HG03135 (cell line): ENCODE measurements around the gene CAND2.
"Not testable (repeated sequence)": the region's sequence is repeated elsewhere in the genome, so short reads cannot be mapped to it uniquely, and the experiment has no call there.

ENCODE experiments used
- ATAC-seq: cut with Tn5 transposase; IDR thresholded peaks from one replicate; pipeline ENCODE4 v1.9.1; 2021; ENCODE audit warnings: mild to moderate bottlenecking, moderate library complexity; ENCODE audit not compliant: unreplicated experiment

CAND2 gene

DNA sequence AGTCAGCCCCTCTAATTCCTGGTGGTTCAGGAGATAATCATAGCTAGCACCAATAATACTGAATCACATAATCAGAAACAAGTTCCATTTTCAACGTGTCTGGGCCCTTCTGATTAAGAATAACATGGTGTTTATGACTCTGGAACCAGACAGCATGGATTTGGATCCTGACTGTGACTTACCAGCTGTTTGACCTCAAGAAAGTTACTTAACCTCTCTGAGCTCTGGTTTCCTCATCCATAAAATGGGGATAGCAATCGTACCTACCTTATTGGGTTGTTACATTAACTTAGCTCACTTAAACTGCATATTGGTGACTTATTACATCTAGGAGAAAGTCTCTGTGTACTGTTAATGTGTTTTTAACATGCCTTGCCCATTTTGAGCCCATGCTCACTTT, 26.7 kb upstream of the CAND2 start:
- no peak for ATAC-seq

DNA sequence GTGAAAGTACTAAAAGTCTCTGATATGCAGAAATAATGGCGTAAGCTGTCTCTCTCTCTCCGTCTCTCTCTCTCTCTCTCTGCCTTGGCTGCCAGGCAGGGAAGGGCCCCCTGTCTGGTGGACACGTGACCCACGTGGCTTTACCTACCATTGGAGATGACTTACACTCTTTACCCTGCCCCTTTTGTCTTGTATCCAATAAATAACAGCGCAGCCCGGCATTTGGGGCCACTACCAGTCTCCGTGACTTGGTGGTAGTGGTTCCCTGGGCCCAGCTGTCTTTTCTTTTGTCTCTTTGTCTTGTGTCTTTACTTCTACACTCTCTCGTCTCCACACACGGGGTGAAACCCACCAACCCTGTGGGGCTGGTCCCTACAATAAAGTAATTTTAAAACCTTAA, 25.2 kb upstream of the CAND2 start:
- ATAC-seq, result no peak

DNA sequence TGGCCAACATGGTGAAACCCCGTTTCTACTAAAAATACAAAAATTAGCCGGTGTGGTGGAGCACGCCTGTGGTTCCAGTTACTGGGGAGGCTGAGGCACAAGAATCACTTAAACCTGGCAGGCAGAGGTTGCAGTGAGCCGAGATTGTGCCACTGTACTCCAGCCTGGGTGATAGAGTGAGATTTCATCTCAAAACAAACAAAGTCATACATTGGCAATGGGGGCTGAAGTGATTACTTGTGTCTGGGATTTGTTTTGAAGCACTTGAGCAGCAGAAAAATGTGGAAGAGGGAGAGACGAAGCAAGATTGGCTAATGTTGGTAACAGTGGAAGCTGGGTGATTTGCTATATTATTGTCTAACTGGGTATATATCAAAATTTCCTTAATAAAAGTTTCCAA, 24.0 kb upstream of the CAND2 start:
- no peak for ATAC-seq

DNA sequence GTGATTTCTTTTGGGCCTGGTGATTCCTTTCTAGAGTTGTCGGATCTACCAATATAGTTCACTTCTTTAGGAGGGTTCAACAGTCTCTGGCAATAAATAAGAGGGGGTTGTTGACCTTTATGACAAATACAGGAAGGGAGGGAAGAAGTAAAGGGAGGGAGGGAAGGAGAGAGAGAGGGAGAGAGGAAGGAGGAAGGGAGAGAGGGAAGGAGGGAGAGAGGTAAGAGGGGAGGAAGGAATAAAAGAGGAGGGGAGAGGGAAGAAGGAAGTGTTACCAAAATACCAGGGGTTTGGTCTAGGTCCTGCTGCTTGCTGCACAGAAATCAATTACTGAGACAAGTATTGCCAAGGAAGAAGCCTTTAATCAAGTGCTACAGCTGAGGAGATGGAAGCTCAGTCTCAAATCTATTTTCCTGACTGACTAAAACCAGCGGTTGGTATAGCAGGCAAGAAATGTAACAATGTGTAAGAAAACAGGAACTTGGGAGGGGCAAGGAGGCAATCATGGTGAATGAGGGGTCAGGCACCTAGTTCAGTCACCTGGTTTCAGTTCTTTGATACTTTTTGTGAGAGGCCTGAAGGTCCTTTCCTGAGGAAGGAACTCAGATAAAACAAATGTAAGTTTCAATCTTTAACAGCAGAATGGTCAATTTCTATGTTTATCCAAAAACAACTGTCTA, 23.3 kb upstream of the CAND2 start:
- no peak for ATAC-seq

DNA sequence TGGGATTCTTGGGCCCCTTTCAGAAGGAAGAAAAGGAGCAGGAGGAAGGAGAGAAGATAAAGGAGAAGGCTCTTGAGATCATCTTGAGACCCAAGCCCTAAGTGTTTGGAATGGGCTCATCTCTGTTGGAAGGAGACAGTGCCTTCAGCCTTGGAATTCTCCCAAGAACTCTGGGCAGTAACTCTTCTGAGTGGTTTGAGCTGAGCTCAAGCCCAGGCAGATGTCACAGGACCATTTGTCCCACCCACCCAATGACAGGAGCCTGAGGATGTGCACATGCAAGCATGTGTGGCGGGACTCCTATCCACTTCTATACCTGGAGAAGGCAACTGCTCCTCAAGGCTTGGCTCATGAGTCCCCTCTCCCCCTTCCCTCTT, 22.8 kb upstream of the CAND2 start:
- no peak for ATAC-seq

DNA sequence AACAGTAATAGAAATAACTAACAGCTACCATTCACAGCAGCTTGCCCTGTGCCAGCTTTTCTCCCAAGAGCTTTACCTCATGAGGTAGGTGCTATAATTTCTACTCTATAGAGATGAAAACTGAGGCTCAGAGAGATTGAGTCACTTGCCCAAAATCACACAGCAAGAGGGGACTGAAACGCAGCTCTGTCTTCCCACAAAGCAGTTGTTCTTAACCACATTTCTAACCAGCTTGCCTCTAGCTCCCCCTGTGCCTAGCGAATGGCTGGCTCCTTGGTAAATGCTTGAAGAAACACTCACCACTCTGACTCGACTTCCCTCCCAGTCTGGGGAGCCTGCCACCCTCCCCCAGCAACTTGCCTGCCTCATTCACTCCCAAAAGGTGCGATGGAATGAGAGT, 21.9 kb upstream of the CAND2 start:
- ATAC-seq, result no peak

DNA sequence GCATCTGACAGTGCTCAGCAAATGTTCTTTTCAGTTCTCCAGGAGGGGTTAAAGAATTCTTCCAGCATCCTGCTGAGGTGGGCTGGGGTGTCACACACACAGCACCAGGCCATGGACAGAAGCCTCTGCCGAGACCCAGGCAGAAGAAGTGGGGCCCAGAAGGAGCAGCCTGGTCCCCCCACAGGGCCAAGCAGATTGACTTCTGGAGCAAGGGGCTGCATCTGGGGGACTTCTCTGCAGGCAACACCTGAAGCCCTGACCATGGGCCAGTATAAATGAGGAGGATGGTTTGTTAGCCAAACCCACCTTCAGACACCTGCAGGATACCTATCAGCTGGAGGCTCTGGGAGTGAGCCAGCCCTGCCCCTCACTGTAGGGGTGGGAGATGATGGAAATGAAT, 21.3 kb upstream of the CAND2 start:
- no peak for ATAC-seq

DNA sequence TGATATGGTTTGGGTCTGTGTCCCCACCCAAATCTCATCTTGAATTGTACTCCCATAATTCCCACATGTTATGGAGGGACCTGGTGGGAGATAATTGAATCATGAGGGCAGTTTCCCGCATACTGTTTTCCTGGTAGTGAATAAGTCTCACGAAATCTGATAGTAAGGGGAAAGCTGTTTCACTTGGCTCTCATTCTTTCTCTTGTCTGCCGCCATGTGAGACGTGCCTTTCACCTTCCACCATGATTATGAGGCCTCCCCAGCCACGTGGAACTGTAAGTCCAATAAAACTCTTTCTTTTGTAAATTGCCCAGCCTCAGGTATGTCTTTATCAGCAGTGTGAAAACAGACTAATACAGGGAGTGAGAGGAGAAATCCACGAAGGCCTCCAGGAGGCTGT, 20.5 kb upstream of the CAND2 start:
- ATAC-seq, result not testable (repeated sequence)

DNA sequence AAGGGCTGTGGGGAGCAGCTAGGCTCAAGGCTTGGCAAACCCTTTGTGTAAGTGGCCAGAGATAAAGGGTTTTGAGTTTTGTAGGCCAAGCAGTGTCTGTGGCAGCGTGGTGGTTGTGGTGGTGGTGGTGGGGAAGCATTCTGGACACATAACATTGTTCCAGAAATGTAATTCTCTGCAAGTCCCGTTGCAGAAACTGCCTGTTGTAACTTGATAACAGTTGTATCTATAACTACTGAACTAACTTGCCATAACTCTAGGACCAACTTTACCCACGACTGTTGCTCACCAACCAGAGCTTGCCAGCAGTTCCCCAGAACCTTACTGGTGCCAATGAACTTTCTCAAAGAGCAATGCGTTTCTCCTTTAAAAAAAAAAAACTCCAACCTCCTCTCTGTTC, 19.3 kb upstream of the CAND2 start:
- no peak for ATAC-seq

DNA sequence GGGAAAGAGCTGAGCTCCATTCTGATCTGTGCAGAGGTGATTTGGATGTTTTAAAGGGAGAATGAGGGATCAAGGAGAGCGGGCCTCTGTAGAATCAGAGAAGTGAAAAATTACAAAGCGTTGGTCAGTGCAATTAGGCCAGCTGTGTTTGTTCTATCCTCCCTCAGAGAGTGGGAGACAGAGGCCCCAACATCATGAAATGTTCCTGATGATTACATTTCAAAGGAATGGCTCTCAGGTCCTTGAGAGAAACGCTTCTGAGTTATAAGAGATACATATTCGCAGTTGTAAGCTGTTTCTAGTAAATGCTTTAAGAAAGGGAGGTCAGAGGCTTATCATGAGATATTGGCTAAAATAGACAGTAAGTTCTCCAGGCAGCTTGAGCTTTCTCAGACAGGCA, 15.7 kb upstream of the CAND2 start:
- no peak for ATAC-seq

DNA sequence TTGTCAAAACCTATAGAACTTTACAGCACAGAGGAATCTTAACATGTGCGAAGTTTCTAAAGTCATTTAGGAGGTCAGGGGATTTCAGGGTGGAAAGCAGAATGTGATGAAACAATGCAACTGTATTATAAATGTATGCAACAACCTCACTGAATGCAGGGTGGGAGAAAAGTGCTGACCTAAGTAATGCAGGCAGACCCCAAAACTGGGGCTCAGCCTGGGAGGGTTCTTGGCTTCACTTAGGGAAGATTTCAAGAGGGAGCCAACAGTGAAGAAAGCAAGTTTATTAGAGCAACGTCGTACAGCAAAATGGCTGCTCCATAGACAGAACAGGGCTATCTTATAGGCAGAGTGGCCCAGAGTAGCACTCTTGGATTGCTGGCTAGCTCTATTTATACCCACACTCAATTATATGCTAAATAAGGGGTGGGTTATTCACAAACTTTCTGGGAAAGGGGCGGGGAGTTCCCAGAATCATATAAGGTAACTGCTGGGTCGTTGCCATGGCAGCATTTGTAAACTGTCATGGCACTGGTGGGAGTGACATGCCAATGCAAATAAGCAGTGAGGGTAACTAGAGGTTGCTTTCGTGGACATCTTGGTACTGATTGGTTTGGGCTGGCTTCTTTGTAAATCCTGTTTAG, 14.2 kb upstream of the CAND2 start:
- ATAC-seq, result no peak

DNA sequence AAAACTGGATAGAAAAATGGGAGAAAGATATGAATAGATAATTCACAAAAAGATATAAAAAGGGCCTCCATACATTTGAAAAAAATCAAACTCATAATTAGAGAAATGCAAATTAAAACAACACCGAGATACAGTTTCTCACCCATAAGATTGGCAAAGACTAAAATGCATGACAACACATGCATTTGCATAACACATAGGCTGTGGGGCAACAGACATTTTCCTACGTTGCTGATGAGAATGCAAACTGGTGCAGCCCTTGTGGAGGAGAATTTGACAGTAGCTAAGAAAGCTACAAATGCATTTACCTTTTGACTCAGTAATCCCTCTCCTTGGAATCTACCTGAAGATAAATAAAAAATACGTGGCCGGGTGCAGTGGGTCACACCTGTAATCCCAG, 11.4 kb upstream of the CAND2 start:
- ATAC-seq, result no peak

DNA sequence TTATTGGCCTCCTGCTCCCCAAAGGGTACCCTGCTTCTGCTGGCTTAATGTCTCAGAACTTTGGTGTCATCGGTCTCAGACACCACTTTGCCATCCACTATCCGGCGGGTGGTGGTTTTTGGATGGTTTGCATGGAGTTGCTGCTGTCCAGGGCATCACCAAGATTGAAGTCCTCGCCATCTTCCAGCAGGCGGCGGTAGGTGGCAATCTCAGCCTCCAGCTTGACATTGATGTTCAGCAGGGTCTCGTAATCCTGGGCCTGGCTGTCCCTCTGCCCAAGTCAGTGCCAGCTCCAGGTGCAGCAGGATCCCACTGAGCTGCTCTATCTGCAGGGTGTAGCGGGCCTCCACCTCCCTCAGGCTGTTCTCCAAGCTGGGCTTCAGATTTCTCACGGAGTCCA, 9.1 kb upstream of the CAND2 start:
- not testable (repeated sequence) for ATAC-seq

DNA sequence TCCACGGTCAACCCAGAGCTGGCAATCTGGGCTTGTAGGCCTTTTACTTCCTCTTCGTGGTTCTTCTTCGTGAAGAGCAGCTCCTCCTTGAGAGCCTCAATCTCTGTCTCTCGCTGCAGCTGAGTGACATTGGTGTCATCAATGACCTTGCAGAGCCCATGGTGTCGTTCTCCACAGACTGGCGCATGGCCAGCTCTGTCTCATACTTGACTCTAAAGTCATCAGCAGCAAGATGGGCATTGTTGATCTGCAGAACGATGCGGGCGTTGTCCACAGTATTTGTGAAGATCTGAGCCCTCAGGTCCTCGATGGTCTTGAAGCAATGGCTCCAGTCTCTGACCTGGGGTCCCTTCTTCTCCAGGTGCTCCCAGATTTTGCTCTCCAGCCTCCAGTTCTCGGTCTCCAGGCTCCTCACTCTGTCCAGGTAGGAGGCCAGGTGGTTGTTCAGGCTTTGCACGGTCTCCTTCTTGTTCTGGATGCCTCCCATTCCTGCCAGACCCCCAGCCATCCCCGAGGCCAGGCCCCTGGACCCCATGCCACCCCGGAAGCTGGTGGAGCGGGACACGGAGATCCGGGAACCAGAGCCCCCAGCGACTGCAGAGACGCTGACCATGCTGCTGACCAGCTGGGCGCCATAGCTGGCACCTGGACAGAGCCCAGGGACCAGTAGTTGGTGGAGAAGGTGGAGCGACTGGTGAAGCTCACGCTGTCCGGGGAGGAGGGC, 8.4 kb upstream of the CAND2 start:
- not testable (repeated sequence) for ATAC-seq

DNA sequence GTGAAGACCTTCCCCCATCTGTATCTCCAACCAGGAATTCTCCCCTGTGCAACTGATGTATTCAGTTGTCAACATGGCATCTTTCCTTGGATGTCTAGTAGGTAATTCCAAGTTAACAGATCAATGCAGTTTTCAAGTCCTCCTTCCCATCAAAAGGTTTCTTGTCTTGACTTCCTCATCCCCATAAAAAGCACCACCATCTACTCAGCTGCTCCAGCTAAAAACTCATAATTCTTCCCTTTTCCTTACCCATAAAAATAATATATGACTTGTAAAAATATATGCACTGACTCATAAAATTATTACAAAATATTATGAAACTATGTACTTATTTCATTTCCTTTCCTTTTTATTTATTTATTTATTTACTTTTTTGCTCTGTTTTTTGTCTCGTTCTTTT, 5.0 kb upstream of the CAND2 start:
- no peak for ATAC-seq

DNA sequence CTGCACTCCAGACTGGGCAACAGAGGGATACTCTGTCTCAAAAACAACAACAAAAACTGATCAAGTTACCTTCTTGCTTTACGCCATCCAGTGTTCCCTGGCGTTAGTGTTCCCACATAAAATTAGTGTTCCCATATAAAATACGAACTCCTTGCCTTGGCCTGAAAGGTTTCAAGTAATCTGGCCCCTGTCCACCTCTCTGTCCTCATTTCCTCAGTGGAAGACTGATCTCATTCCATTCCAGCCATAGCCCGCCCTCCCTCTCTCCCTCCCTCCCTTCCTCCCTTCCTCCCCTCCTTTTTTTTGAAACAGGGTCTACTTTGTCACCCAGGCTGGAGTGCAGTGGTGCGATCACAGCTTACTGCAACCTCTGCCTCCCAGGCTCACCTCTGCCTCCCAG, 2.8 kb upstream of the CAND2 start:
- ATAC-seq, result no peak

DNA sequence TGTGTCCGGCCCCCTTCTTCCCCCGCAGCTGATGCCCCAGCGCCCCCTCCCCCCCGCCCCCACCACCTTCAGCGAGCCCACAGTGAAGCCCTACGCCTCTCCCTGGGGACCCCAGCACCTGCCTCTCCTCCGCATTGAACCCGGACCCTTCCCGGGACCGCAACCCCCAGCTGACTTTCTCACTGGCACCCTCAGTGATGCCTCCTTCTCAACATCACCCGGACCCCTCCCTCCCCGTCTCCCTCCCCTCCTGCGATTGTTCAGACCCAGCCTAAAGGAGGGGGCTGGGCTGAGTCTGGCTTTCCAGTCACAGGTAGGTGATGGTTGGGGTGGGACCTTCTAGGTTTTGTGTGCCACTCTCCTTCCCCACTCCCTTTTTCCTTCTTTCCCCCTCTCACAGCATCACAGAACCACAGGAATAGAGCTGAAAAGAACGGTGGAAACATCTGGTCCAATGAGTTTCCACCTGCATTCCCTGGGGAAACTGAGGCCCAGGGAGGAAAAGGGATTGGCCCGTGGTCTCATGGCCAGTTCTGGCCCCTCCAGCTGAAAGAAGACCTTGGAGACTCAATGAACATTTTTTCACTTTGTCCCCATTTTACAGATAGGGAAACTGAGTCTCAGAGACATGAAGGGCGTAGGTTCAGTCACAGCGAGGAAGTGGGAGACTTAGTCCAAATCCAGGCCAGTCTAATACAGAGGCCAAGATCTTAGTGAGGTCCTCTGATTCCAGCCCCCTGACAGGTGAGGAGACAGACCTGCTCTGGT, 828 bp downstream of the CAND2 start:
- ATAC-seq, result no peak

DNA sequence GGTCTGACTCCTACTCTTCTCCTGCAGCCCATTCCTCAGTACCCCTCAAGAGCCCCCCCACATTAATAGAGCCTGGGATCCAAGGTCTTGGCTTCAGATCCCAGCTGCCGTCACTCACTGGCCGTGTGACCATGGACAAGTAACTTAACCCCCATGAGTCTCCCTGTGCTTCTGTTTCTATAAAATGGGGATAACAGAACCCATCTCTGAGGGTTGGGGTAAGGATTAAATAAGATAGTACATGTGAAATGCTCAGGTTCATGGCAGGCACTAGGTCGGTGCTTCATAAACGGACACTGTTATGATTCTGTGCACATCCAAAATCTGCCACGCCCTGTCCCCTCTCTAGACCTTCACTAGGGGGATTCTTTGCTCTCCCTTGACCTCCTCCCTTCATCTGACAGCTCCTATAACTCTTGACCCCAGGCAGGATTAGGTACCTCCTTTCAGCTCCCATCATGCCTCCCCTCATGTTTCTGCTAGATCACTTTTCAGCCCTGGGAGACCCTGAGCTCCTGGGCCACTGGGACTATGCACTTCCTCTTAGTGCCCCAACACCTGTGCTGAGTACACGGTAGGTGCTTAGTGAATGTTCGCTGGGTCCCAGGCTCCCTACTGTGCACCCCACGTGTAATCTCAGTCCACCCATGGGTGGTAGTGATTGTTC, 1.5 kb downstream of the CAND2 start:
- no peak for ATAC-seq

DNA sequence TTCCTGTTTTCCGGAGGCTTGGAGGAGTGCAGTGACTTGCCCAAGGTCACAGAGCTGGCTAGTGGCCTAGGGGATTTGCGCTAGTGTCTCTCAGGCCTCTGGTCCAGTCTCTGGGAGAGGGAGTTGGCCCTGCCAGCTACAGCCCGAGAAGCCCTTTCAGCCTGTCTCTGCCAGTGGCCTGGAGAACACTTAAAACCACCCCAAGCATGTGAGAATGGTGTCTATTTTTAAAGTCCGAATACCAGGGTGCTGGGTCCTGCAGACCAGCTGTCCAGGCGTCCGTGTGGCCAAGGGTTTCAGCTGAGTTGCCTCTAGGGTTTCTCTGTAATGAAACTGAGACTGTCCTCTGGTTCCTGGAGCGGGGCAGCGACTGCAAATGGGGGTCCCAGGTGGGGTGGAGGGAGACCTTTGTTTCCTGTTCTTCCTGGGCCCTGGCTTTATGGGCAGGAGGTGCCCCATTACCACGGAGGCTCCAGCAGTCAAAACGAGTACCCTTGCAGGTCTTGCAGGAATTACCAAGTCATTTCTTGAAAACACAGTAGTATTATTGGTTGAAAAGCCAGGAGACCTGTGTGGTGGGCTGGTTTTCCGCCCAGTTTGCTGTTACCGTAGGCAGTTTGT, 2.2 kb downstream of the CAND2 start:
- no peak for ATAC-seq

DNA sequence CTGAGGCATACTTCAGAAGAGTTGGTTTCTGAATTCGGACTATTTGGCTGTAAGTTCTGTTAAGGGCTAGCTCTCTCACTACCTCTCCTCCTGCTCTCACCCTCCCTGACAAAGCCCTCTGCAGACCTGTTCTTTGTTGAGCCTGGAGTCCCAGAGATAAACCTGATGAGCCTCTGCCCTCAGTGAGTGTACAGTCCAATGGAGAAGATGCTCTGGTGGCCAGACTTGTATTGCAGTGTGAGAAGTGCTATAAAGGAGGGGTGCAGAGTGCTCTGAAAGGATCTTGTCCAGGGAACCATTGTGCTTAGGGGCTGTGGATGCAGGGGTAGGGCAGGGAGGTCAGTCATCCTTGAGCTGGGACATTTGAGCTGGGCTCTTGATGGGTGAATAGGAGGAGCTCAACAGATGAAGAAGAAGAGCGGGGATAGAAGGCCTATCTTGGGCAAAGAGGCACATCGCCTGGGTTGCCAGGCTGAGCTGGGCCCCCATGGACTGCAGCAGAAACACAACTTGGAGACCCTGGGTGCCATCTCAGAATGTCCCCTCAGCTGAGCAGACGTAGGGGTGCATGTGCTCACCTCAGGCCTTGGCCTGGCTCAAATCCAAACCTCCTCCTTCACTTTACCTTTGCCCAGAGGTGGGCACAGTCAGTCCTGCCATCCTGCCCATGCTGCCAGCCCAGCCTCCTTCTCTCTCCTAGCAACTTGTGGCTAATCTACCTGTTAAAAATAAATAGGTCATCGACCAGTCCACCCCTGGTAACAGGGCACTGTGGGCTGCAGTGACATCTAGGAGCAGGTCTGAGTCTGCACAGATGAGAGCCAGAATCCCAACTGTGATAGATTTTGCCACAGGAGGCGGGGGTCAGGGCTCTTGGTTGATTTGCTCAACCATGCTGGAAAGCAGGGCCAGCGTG, 3.3 kb downstream of the CAND2 start:
- no peak for ATAC-seq
